ENCODE data around the gene HYI.

The HYI gene

GRCh38 chr1:43444151-43444828 lies 9.4 kb downstream of the HYI start:
- ATAC-seq, result no peak

DNA sequence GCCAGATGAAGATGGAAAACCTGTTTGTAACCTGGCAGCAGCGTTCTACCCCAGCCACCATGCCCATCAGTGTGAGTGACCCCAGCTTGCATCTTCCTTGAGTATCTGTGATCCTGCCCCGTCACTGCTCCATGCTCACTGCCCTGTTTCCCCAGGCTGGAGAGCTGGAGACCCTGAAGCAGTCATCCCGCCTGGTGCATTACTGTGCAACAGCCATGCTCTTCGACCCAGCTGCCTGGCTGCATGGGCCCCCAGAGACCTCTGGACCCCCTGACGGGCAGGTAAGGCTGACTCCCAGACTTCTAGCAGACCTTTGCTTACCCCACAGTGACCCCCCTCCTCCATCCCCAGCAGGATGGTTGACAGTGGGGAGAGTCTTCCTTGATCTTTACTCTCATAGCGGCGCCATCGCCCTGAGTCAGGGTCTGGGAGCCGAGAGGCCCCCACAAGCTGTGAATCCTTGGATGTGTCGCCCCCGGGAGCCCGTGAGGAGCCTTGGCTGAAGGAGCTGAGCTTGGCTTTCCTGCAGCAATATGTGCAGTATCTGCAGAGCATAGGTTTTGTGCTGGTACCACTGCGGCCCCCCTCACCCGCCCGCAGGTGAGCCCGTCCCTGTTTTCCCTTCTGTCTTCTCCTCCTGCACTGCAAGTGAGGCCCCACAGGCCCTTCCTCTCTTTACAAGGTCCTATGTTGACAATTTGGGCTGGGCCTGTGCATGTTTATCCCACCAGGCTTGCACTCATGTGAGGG lies 10.4 kb downstream of the HYI start:
- no peak for ATAC-seq

DNA sequence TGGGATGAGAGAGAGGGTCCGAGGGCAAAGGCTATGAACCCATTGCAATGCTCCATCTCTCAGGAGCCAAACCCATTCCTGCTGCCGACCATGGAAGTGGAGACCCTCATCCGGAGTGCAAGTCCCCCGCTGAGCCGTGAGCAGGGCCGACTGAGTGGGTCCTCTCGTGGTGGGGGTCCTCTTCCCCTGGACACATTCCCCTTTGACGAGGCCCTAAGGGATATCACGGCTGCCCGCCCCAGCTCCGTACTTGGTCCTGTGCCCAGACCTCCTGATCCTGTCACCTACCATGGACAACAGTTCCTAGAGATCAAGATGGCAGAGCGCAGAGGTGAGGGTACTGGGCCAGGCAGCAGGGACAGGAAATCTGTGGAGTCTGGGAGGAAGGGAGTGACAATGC lies 11.0 kb downstream of the HYI start:
- no peak for ATAC-seq

DNA sequence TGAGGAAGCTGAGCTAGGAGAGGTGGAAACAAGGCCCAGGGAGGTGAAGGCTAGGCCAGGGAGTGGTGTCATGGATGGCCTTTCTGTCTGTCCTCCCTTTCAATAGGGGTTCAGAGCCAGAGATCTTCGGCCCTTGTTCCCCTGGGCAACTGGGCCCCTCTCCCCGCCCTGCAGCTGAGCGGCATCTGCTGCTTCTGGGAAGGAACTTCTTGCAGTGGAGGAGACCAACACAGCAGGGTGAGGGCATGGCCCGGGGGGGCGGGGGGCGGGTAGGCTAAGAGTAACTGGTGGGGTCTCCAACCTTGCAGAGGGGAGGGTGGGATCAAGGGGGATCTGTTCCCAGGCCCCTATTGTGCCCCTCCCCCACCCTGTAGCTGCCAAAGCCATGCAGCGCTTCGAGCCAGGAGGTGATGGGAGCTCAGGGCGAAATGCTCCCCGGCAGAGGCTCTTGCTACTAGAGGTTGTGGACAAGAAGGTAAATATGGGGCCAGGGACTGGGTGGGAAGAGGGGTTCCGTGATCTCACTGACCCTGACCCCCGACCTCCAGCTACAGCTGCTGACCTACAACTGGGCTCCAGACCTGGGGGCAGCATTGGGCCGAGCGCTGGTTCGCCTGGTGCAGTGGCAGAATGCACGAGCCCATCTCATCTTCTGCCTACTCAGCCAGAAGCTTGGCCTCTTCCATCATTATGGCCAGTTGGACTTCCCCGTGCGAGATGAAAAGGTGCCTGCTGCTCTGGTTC lies 11.7 kb downstream of the HYI start:
- no peak for ATAC-seq

- ATAC-seq, result no peak
Observed at GRCh38 chr1:43441166-43441893, 12.4 kb downstream of the HYI start.

GRCh38 chr1:43440358-43440757 lies 13.4 kb downstream of the HYI start:
- ATAC-seq, result no peak

DNA sequence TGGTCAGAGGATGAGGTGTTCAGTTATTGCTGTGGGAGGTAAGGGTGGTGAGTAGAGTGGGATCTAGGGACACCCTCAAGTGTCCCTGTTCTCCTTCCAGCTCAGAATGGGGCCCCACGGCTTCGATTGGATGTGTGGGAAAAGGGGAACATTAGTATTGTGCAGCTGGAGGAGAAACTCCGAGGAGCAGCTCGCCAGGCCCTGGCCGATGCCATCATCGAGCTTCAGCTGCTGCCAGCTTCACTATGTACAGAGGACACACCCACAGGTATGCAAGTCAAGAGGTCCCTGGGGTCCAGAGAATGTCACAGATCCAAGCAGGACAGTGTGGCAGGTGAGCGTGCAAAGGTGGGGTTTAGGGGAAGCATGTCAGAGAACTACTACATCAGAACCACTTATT lies 13.9 kb downstream of the HYI start:
- no peak for ATAC-seq

DNA sequence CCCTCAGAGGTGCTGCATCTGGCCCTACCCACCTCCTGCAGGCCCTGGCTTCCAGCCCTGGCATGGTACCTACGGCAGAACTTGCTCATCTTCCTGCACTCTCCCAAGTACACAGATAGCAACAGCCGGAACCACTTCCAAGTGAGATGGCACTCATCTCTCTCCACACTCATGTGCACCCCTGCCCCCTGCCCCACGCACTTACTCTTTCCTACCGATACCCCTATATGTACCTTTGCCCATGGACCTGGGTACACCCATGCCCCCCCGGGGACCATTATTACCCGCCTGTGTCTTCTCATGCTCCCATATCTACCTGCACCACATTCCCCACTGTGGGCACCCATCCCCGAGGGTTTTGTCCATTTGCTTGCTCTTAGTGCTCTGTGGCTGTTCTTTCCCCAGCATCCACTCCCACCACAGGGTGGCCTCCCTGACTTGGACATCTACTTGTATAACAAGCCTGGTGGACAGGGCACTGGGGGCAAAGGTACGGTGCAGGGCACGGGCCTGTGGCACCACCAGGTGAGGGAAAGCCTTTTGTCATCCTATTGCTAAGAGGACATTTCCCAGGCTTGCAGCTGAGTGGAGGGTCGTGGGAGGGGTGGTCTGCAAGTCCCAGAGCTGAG lies 14.7 kb downstream of the HYI start:
- no peak for ATAC-seq

DNA sequence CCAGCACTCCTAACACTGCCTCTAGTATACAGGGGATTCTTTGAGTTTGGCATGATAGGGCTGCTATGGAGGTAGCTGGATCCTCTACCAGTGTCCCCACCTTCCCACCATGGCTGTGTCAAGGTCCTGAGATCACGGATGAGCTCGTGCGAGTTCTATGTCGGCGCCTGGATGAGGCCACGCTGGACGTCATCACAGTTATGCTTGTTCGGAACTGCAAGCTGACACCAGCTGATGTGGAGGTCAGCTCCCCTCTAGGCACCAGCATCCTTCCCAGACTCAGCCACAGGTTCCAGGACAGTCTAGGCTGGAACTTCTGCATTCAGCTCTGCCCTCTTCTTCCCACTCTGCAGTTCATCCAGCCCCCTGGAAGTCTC lies 15.2 kb downstream of the HYI start:
- ATAC-seq, result no peak

- ATAC-seq, result no peak
Observed at GRCh38 chr1:43438006-43438405, 15.7 kb downstream of the HYI start.

DNA sequence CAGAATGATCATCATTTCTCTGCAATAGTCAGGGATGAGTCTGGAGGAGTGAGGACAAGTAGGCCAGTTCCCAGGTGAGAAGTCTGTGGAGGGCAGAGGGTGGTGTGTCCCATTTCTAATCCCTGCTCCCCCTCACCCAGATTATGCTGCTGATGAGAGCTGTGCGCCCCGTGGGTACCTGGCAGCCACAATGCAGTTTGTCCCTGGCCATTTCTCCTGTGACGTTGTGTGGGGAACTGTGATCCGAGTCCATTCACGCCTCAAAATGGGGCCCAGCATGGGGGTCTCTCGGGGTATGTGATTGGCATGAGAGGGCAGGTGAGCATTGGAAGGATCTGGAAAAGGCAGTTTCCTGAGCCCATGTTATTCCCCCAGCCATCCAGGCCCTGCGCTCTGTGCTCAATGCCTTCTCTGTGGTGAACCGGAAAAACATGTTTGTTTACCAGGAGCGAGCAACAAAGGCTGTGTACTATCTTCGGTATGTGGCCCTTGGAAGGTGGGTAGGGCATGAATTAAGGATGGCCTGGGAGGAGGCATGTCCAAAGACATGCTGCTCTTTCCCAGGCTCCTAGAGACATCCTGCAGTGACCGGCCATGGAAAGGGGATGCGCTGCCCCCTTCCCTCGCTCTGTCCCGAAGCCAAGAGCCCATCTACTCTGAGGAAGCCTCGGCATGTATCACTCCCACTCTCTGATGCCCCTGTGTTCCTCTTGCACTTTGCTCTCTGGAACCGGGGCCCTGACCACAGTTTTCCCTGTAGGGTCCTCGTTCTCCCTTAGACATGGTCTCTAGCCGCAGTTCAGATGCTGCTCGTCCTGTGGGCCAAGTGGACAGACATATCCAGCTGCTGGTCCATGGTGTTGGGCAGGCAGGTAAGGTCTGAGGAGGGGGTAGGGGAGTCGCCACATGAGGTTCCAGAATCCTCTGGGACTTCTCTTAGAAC lies 16.4 kb downstream of the HYI start:
- no peak for ATAC-seq

DNA sequence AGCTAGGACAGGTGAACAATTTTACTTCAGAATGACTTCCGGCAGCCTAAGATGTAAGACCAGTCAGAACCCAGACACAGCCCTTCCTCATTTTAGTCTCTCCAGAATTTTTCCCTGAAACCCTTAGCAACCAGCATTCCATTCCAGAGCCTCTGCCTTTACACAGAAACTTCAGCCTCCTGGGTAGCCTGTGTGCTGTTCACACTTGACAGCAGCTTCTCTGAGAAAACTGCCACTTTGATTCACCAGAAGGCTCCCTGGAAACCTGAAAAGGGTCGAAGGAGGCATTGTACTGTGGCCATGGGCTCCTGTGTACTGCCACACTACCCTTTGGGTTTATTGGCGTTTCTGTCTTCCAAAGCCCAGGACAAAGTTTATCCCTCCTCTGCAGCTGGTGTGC lies 17.4 kb downstream of the HYI start:
- ATAC-seq, result no peak

DNA sequence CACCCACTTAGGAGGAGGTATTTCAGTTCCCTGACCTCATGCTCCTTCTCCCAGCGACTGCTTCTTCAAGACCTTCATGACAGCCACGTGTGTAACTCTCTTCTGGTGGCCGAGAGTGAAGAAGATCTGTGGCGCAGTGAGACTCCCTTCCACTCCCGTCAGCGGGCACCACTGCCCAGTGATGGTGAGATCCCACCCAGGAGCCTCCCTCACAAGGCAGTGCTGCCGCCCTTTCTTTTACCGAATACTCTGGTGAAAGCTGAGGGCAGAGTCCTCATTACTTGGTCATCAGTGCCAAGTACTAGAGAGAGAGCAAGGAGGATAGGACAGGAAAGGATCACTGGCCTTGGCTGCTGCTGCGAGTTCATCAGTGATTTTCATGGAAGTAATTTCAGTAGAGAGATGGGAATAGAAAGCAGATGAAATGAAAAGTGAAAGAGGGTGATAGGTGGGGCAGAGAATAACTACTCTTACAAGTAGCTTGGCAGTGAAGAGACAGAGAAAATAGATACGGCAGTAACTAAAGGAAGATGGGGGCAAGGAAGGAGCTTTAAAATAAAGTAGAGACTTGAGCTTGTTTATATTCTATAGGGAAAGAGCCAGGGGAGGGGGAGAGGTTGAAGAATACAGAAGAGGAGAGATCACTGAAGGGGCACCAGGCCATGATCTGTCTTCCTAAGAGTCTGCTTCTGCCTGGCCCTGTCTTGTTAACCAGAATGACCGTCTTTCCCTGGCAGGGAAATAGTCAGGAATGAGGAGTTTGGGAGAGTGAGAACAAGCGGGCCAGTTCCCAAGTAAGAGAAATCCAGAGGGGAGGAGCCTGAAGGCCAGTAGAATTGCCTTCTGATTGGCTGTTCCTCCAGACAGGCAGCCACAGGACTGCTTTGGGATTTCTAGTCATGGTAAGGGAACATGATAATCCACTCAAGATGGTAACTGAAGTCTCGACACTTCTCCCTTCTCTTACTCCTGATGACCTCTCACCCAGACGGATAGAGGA lies 18.3 kb downstream of the HYI start:
- no peak for ATAC-seq

DNA sequence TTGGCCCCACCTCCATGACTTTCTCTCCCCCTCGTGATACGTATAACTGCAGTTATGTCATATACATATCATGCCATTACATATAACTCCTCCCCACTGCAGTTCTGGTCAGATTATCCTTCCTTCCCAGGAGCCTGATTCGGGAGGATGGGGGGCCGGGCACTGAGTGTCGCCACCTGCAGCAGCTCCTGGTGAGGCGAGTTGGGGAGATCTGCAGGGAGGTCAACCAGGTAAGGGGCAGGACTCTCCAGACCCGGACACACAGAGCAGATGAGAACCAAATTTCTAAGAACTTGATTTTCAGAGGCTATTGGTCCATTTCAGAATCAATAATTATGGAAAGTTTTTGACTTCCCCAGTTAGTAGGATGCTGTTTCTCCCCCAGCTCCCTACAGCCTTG lies 19.5 kb downstream of the HYI start:
- no peak for ATAC-seq

- no peak for ATAC-seq
Observed at GRCh38 chr1:43432907-43433306, 20.8 kb downstream of the HYI start.

DNA sequence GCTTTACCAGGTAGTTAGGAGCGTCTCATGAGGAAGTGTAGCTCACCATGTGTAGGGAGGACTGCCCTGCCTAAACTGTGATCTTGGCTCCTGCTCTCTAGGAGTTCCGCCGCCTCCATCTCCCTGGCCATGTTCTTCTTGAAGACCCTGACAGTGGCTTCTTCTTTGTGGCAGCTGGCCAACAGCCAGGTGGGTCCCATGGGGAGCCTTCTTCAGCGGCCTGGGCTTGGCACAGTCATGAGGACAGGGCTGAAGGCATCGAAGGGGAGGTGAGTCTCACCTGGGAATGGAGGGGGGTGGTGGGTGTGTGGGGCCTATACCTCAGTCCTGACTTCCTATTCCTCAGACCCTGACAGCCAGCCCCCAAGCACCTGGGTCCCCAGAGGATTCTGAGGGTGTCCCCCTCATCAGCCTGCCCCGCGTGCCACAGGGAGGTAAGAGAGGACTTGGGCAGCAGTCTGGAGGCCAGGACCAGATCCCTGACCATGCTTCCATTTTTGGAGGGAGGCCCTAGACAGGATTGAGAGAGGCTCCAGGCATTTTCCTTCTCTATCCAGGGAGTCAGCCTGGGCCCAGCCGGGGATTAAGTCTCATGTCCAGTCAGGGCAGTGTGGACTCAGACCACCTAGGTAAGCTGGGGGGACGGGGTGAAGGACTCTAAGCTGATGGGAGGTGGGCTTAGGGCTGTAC lies 21.4 kb downstream of the HYI start:
- no peak for ATAC-seq

DNA sequence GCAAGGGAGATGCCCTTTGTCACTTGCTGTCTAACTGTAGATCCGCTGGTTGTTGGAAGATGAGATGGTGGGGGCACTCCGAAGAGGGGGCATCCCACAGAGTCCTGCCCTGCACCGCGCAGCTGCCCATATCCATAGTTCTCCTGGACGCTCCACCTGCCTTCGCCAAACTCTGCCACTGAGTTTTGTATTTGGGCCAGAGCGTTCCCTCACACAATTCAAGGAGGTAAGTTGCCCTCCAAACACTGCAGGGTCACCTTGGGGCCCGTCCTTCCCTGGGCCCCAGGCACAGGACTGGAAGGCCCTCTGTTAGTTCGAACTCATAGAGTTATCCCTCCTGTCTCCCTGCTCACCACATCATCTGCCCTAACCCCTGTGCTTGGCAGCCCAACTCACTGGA lies 22.1 kb downstream of the HYI start:
- no peak for ATAC-seq

- no peak for ATAC-seq
Observed at GRCh38 chr1:43430831-43431230, 22.9 kb downstream of the HYI start.

DNA sequence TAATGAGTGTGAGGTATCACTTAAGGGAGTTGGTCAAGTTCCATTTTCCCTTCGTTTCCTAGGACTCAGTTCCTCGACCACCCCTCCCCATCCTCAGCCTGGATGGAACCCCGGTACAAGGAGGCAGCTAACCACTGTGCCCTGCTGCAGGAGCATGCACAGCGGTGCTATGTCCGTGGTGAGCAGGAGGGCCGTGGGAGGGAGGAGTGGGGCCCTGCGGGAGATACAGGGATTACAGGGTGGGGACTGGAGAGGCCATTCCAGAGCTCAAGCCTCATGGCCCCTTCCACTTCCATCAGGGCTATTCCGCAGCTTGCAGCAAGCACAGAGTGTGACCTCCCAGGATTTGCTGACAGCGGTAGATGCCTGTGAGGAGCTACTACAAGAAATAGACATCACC lies 25.8 kb downstream of the HYI start:
- no peak for ATAC-seq

- ATAC-seq, result no peak
Observed at GRCh38 chr1:43427524-43427923, 26.2 kb downstream of the HYI start.
